Activated T-cell treated with anti-CD3 and anti-CD28 coated beads, Interleukin-2, amount 50 U/mL, for 24 hours (primary cell): ENCODE results near the gene MEGF9.

Experiments
- DNase-seq: peaks from one replicate; pipeline ENCODE4 v3.0.0-alpha.2; 2020
- H3K27ac Mint-ChIP-seq: 2 replicates; pipeline ENCODE4 v1.8.0; 2020; ENCODE audit warnings: mild to moderate bottlenecking, mixed read lengths
- H3K27me3 Mint-ChIP-seq: 2 replicates; pipeline ENCODE4 v1.8.0; 2020; ENCODE audit warnings: mixed read lengths
- H3K36me3 Mint-ChIP-seq: 2 replicates; pipeline ENCODE4 v1.8.0; 2020; ENCODE audit warnings: low read depth, mixed read lengths
- H3K4me1 Mint-ChIP-seq: 2 replicates; pipeline ENCODE4 v1.8.0; 2020; ENCODE audit warnings: low read depth, mixed read lengths
- H3K4me3 Mint-ChIP-seq: 2 replicates; pipeline ENCODE4 v1.8.0; 2020; ENCODE audit warnings: mild to moderate bottlenecking, moderate library complexity, mixed read lengths
- H3K9me3 Mint-ChIP-seq: 2 replicates; pipeline ENCODE4 v1.8.0; 2020; ENCODE audit warnings: mixed read lengths

Gene MEGF9

DNA sequence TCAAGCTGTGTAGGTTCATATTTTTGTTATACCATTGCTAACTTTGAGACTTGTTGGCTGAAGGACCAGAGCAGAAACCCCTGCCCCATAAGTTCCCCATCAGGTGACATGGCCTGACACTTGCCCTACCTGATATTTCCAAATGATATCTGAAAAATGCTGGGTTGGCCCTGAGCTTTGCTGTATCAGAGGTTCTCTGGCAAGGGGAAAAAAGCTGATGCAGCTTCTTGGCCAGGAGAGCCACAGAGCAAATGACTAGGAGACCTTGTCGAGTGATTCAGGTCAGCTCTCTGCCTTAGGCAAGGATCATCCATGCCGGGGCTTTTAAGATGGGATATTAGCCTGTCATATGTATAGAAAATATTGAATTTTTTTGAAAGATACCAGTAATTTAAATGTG lies 2.9 kb upstream of the MEGF9 start:
- H3K27me3 Mint-ChIP-seq = no peaks in the 10 kb centered on the region

GRCh38 chr9:120716483-120716882 lies 2.2 kb upstream of the MEGF9 start:
- Mint-ChIP-seq H3K27ac (no peak overlapping the region), H3K4me3 (no peak overlapping the region)
- no peak for DNase-seq

More for the DNA sequence above, 2.9 kb upstream of the MEGF9 start:
- no peak for DNase-seq
- Mint-ChIP-seq H3K4me3 (no peak overlapping the region), H3K36me3 (peaks cover 1% of the 10 kb centered on the region), H3K9me3 (no peaks in the 10 kb centered on the region), H3K4me1 (peaks cover 17% of the 10 kb centered on the region), H3K27ac (no peak overlapping the region)

DNA sequence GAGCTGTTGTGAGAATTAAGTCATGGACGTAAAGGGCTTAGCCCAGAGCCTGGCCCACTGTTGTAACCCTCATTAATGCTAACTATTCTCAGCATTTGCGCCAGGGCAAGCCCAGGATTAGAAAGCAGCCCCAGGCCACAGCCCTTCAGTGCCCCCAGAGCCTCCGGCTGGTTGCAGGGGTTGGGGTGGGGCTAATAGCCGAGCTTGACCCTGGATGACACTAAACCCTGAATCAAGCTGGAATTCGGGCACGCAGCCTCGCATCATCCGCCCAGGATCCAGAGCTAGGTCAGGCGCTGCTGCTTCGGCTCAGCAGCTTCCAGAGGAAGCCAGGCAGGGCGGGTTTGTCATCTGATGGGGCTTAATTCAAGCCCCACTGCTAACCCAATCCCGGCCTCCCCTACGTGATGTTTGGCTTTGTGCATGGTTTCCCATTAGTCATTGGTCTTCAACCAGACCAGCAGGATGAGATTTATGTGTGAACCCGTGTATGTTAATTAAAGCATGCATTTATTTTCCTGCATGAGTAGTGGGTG lies 1.2 kb upstream of the MEGF9 start:
- H3K27me3 Mint-ChIP-seq = no peaks in the 10 kb centered on the region
- no peak for DNase-seq
- H3K4me3 Mint-ChIP-seq = peak overlapping the region; percentile 86
- H3K36me3 Mint-ChIP-seq = peaks cover 1% of the 10 kb centered on the region
- no peaks in the 10 kb centered on the region for H3K9me3 Mint-ChIP-seq
- H3K27ac Mint-ChIP-seq = peak overlapping the region; percentile 71
- peaks cover 34% of the 10 kb centered on the region for H3K4me1 Mint-ChIP-seq

More at GRCh38 chr9:120716483-120716882, 2.2 kb upstream of the MEGF9 start:
- peaks cover 24% of the 10 kb centered on the region for H3K4me1 Mint-ChIP-seq
- no peaks in the 10 kb centered on the region for H3K9me3 Mint-ChIP-seq
- no peaks in the 10 kb centered on the region for H3K27me3 Mint-ChIP-seq
- peaks cover 1% of the 10 kb centered on the region for H3K36me3 Mint-ChIP-seq

DNA sequence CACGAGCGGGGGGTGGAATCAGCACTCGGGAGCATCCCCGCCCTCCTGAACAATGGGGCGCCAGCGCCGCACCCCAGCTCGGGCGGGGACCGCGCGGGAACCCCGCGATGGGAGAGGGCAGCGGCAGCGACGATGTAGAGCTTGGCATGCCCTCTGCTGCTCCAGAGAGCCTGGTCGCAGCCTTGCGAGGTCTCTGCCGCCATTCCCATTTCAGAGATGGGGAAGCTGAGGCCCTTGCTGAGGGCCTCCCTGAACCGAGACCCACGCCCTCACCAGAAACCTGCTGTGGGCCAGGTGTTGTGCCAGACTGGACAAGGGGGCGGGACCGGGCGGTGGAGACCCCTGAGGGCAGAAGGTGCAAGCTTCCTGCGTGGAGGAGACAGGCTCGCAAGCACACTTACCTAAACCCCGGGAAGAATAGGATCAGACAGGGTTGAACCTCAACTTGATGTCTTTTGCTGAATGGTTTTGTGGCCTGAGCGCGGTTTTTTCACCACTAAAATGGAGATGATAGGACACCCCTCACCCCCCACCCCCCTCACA lies 647 bp upstream of the MEGF9 start:
- no peak for DNase-seq
- no peaks in the 10 kb centered on the region for H3K9me3 Mint-ChIP-seq
- H3K4me1 Mint-ChIP-seq = peaks cover 38% of the 10 kb centered on the region
- H3K4me3 Mint-ChIP-seq = peak overlapping the region; percentile 86
- peak overlapping the region; percentile 71 for H3K27ac Mint-ChIP-seq
- H3K36me3 Mint-ChIP-seq = peaks cover 1% of the 10 kb centered on the region
- no peaks in the 10 kb centered on the region for H3K27me3 Mint-ChIP-seq

- peak overlapping the region; percentile 77 for H3K27ac Mint-ChIP-seq
- DNase-seq = peak; percentile 55
Measured at GRCh38 chr9:120713257-120714087, 798 bp downstream of the MEGF9 start.

DNA sequence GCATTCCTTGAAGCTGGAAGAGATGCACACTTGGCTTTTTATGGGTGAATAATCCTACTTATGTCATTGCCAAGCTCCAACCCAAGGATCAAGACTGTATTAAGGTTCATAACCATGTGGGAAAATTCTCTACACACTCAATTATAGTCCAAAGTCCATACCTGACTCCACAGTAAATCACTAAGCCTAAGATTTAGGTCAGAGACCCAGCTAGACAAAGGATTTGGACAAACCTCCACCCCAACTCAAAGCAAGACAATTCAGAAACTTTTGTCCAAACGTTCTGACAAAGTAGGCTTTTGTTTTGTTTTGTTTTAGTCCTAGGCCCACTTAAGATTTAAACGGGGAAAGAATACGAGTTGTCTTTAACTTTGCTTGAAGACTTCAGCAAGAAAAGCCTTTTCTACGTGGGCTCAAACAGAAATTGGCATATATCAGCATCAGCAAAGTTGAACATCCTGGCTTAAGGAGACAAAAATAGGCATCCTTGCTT lies 1.7 kb downstream of the MEGF9 start:
- Mint-ChIP-seq H3K4me3 (peak overlapping the region; percentile 86), H3K27ac (peak overlapping the region; percentile 77), H3K4me1 (peaks cover 48% of the 10 kb centered on the region), H3K27me3 (no peaks in the 10 kb centered on the region), H3K9me3 (no peaks in the 10 kb centered on the region), H3K36me3 (peaks cover 1% of the 10 kb centered on the region)
- no peak for DNase-seq

More at GRCh38 chr9:120713257-120714087, 798 bp downstream of the MEGF9 start:
- H3K27me3 Mint-ChIP-seq = no peaks in the 10 kb centered on the region
- peak overlapping the region; percentile 86 for H3K4me3 Mint-ChIP-seq
- no peaks in the 10 kb centered on the region for H3K9me3 Mint-ChIP-seq
- peaks cover 1% of the 10 kb centered on the region for H3K36me3 Mint-ChIP-seq
- H3K4me1 Mint-ChIP-seq = peaks cover 46% of the 10 kb centered on the region

GRCh38 chr9:120711841-120712538 lies 2.3 kb downstream of the MEGF9 start:
- Mint-ChIP-seq H3K9me3 (no peaks in the 10 kb centered on the region), H3K4me3 (peak overlapping the region; percentile 86), H3K36me3 (peaks cover 1% of the 10 kb centered on the region), H3K27me3 (no peaks in the 10 kb centered on the region), H3K27ac (peak overlapping the region; percentile 80), H3K4me1 (peaks cover 49% of the 10 kb centered on the region)
- no peak for DNase-seq

DNA sequence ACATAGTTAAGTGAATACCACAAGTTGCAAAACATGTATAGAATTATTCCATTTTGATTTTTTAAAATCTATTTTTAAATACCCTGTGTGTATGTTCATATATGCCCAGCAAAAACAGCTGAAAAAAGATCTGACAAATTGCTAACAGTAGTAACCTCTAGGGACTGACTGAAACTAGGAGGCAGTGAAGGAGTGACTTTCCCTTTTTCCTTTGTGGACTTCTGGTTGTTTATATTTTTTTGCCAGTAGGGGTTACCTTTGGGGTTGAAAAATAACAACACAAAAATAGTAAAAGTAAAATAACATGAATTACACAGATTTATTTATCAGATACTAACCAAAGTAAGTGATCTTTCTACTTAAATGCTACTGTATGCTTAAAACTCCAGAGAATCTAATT lies 2.9 kb downstream of the MEGF9 start:
- Mint-ChIP-seq H3K4me1 (peaks cover 49% of the 10 kb centered on the region), H3K4me3 (peak overlapping the region; percentile 69), H3K9me3 (no peaks in the 10 kb centered on the region), H3K27me3 (no peaks in the 10 kb centered on the region), H3K27ac (peak overlapping the region; percentile 40), H3K36me3 (peaks cover 1% of the 10 kb centered on the region)
- DNase-seq = no peak

DNA sequence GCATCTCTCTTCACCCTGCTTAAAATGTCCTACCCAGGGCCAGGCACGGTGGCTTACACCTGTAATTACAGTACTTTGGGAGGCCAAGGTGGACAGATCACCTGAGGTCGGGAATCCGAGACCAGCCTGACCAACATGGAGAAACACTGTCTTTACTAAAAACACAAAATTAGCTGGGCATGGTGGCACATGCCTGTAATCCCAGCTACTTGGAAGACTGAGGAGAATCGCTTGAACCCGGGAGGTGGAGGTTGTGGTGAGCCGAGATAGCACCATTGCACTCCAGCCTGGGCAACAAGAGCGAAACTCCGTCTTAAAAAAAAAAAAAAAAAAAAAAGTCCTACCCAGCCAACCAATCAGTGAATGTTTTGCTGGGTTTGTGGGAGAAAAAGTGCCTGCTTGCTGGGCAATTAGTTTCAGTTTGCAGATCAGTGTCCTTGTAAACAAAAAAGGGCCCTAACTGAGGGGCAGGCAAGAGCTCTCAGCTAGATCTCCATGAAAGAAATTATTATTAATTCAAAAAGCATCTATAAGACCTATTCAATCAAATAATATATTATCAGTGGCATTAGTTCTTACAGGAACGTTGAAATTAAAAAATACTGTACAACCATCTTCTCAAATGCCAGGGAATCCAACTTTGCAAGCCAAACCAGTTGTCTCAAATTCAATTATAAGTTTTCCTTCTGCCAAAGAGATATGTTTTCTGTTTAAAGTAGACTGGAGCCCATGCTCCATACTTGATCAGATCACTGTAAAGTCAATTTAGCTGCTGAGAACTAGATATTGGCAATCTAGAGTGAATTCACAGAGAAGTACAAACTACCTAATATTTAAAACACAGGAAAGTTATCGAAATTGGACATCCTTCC lies 3.9 kb downstream of the MEGF9 start:
- H3K9me3 Mint-ChIP-seq = no peaks in the 10 kb centered on the region
- H3K27me3 Mint-ChIP-seq = no peaks in the 10 kb centered on the region
- DNase-seq = no peak
- H3K4me3 Mint-ChIP-seq = peak overlapping the region; percentile 69
- peaks cover 1% of the 10 kb centered on the region for H3K36me3 Mint-ChIP-seq
- H3K27ac Mint-ChIP-seq = peak overlapping the region; percentile 71
- H3K4me1 Mint-ChIP-seq = peaks cover 49% of the 10 kb centered on the region

GRCh38 chr9:120708526-120709224 lies 5.6 kb downstream of the MEGF9 start:
- peaks cover 47% of the 10 kb centered on the region for H3K4me1 Mint-ChIP-seq

GRCh38 chr9:120707170-120707569 lies 7.1 kb downstream of the MEGF9 start:
- Mint-ChIP-seq H3K36me3 (peaks cover 2% of the 10 kb centered on the region), H3K27ac (no peak overlapping the region), H3K9me3 (no peaks in the 10 kb centered on the region), H3K27me3 (no peaks in the 10 kb centered on the region), H3K4me3 (no peak overlapping the region), H3K4me1 (peaks cover 34% of the 10 kb centered on the region)
- DNase-seq = no peak

More at GRCh38 chr9:120708526-120709224, 5.6 kb downstream of the MEGF9 start:
- peak overlapping the region; percentile 14 for H3K27ac Mint-ChIP-seq
- peaks cover 2% of the 10 kb centered on the region for H3K36me3 Mint-ChIP-seq
- DNase-seq = no peak
- no peaks in the 10 kb centered on the region for H3K9me3 Mint-ChIP-seq
- no peak overlapping the region for H3K4me3 Mint-ChIP-seq
- no peaks in the 10 kb centered on the region for H3K27me3 Mint-ChIP-seq

- DNase-seq = no peak
- Mint-ChIP-seq H3K27ac (no peak overlapping the region), H3K4me3 (no peak overlapping the region), H3K27me3 (no peaks in the 10 kb centered on the region), H3K36me3 (peaks cover 2% of the 10 kb centered on the region), H3K4me1 (peaks cover 16% of the 10 kb centered on the region), H3K9me3 (no peaks in the 10 kb centered on the region)
Measured at GRCh38 chr9:120705174-120705573, 9.1 kb downstream of the MEGF9 start.

- Mint-ChIP-seq H3K9me3 (no peaks in the 10 kb centered on the region), H3K27me3 (no peaks in the 10 kb centered on the region)
Measured at GRCh38 chr9:120702075-120702474, 12.2 kb downstream of the MEGF9 start.

More at GRCh38 chr9:120702075-120702474, 12.2 kb downstream of the MEGF9 start:
- no peak for DNase-seq
- no peak overlapping the region for H3K27ac Mint-ChIP-seq
- peaks cover 7% of the 10 kb centered on the region for H3K4me1 Mint-ChIP-seq
- H3K36me3 Mint-ChIP-seq = peaks cover 2% of the 10 kb centered on the region
- no peak overlapping the region for H3K4me3 Mint-ChIP-seq
